Fibroblast of the conjunctiva (primary cell): Measurements from ENCODE around the gene DHX57.

ENCODE experiments used
- DNase-seq: peaks from one replicate; pipeline ENCODE4 v3.0.0-alpha.2; 2010; ENCODE audit warnings: low read depth

The DHX57 gene

DNA sequence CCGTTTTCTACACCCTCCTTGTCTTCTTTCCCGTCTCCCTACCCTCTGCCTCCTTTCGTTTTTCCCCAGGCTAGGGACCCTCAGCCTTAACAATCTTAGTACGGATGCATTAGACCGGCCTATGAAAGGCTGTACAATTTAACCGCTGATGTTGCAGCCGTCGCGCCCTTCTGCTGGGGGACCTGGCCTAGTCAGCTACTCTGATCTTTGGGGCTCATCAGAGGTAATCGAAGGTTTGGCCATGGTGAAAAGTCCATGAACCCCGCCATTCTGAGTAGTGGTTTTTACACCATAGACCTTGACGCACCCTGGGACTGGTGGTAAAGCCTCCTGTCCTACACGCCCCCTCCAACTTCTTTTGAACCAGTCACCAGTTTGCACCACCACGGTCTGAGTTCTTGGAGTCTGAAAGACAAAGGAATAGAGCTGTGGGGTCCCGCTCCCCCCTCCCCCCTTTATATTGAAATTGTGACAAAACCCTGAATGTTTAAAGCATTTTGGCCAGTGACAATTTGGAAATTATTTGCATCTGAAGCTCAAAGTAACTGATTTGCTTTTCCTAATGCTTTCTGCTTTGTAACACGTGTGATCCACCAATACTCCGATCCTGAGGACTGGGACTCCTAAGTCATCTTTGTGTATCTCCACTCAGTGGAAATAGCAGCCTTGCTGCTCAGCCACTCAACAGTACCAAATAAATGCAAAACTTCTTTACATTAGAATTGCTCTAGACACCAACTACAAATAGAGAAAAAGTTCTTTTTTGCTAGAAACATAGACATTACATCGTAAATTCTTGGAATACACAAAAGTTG lies 123.9 kb downstream of the DHX57 start:
- DNase-seq: no peak

DNA sequence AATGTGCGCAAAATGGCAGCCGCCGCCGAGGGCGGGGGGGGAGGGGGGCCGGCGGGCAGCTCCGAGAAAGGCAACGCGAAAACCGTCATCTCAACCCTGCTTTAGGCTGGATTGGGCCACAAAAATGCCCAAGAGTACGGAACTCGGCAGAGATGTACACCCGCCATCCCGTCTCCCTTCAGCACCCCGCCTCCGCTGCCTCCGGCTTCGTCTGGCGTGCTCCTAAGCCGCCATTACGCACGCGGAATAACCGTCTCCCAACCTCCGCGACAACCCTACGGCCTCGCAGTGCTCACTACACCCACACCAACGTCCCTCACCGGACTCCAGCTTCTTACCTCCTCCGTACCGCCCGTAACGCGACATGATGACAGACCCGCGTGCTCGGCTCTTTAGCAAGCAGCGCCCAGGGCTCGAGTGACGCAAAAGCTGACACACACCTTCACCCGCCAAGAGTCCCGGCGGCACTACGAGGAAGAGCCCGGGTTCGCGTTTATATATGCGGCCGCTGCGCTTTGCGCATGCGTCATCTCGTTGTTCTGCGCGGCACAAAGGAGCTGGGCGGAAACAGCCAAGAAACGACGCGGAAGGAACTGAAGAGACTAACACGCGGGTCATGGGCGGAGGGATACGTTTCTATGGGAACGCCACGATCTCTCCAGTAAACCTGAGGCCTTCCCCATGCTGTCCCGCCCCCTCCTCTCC lies 124.7 kb downstream of the DHX57 start, which contains the start of gene SRSF7:
Gene SRSF7, minus strand, starts transcription at position 471 of the 705 bp plus-strand sequence. Its CDS starts 105 bp downstream, at position 366.
- DNase-seq: peak; percentile 99

DNA sequence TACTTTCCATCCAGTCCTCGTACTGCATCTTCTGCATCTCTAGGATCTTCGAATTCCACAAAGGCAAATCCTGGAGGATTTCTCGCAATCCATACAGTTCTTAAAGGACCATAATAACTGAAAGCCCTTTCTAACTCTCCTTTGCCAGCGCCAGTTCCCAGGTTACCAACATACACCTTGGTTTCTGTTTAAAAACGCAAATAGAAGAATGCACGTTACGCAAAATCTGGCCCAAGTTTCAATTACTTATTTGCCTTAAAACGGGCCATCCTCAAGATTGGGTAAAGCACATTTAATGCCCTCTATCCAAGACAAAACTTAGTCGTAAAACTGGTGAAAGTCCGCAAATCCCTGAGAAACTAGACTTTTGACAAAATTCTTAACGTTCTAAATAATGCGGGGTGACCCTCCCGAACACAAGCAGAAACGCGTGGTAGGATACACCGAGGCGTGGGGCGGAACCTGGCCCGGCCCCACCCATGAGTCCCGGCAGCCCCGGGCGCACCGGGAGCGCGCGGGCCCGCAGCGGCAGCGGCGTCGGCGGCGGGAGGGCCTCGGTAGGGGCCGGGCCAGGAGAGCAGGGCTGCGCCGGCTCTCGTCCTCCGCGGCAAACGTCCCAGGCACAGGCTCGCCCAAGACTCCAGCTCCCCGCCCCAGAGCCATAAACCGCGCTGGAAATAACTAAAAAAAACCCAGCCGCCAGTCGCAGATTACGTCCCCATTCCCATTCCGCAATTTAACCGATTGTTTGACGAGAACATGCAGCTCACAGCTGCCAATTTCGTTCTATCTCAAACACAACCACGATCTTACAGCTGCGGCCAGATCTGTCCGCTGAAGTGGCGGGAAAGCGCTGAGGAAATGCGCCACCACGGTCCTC lies 125.5 kb downstream of the DHX57 start:
- no peak for DNase-seq

DNA sequence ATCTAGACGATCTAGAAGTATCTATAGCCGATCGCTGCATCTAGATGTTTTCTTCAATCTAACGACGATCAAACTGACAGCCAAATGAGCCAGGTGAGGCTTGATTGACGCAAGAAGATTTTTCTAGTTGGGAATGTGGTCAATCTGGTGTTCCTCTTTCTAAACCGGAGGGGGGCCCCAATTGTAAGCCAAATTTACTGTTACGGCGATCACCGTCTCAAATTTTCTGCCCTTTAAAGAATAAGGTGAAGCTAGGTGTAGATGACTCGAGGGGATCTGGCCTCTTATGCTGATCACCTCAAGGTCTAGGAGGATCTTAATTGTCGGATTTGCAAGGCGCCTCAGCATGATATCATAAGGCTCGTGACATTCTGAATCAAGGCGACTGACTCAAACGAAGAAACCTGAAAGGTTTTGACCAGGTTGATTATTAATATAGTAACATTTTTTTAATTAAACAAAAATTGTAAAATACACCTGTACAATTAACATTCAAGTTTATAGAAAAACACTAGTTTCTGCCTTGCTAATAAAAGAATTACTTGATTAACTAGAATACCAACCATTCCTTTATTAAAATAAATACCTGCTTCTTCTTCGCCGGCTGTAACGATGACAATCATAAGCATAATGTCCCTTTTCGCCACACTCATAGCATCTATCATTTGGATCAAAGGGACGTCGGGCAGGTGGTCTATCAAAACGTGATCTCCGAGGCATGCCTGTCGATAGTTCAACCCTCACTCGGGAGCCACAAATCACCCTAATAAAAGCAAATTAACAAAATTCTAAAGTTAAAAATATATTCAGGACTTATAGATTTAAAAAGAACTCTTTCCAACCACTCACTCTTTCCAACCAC lies 126.6 kb downstream of the DHX57 start:
- DNase-seq: no peak

DNA sequence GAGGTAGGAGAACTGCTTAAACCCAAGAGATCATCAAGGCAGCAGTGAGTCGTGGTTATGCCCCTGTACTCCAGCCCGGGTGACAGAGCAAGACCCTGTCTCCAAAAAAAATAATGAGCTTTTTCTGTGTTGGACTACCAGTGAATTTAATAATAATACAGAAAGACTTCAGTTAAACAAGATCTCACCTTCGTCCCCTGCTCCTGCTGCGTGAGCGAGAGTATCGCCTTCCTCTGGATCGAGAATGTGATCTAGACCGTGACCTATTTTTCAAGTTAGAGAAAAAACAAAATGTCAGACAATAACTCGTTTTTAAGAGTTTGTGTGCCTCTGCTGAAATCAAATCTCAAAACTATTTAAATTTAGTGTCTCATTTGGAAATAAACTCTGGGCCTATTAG lies 127.3 kb downstream of the DHX57 start:
- no peak for DNase-seq

DNA sequence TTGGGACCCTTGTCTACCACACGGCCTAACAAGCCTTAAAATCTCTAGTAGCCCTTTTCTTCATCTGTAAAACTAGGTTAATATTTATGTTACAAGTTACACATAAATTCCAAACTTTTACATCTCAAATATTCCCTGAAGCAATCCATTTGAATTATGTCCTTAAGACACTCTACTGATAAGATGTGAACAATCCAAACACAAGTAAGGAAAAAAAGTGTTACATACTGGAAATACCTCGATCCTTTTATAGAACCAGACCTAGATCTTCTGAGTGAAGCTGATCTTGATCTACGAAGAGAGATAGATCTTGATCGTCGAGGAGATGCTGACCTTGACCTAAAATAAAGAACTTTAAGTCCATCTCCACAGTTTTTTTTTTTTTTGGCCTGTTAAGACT lies 127.9 kb downstream of the DHX57 start:
- no peak for DNase-seq
